ENCODE measurements around the gene SLC2A9.
"Not testable (repeated sequence)": the region's sequence is repeated elsewhere in the genome, so short reads cannot be mapped to it uniquely, and the experiment has no call there.

The SLC2A9 gene

GRCh38 chr4:9997886-9998285, 23.4 kb downstream of the SLC2A9 start:
- no peak for DNase-seq (ENCODE audit: low spot score)

GRCh38 chr4:9996319-9997110, 24.8 kb downstream of the SLC2A9 start:
- DNase-seq (ENCODE audit: low spot score), result no peak

GRCh38 chr4:9994246-9994847, 26.9 kb downstream of the SLC2A9 start:
- DNase-seq (ENCODE audit: low spot score), result no peak

GRCh38 chr4:9989918-9990635, 31.2 kb downstream of the SLC2A9 start:
- DNase-seq (ENCODE audit: low spot score), result no peak

GRCh38 chr4:9988933-9989332, 32.4 kb downstream of the SLC2A9 start:
- DNase-seq (ENCODE audit: low spot score), result no peak

GRCh38 chr4:9988363-9988749, 32.9 kb downstream of the SLC2A9 start:
- no peak for DNase-seq (ENCODE audit: low spot score)

- DNase-seq (ENCODE audit: low spot score), result no peak
Observed at GRCh38 chr4:9987749-9988362, 33.4 kb downstream of the SLC2A9 start.

GRCh38 chr4:9984621-9985020, 36.7 kb downstream of the SLC2A9 start:
- DNase-seq (ENCODE audit: low spot score), result no peak

- DNase-seq (ENCODE audit: low spot score), result no peak
Observed at GRCh38 chr4:9983211-9983610, 38.1 kb downstream of the SLC2A9 start.

- not testable (repeated sequence) for DNase-seq (ENCODE audit: low spot score)
Observed at GRCh38 chr4:9981899-9982298, 39.4 kb downstream of the SLC2A9 start.

GRCh38 chr4:9980898-9981297, 40.4 kb downstream of the SLC2A9 start:
- no peak for DNase-seq (ENCODE audit: low spot score)

GRCh38 chr4:9979101-9979701, 42.1 kb downstream of the SLC2A9 start:
- no peak for DNase-seq (ENCODE audit: low spot score)

GRCh38 chr4:9977518-9978031, 43.7 kb downstream of the SLC2A9 start:
- no peak for DNase-seq (ENCODE audit: low spot score)

GRCh38 chr4:9976781-9977180, 44.5 kb downstream of the SLC2A9 start:
- DNase-seq (ENCODE audit: low spot score), result no peak

- DNase-seq (ENCODE audit: low spot score), result no peak
Observed at GRCh38 chr4:9976293-9976692, 45.0 kb downstream of the SLC2A9 start.

GRCh38 chr4:9971711-9972110, 49.6 kb downstream of the SLC2A9 start:
- DNase-seq (ENCODE audit: low spot score), result no peak

GRCh38 chr4:9970399-9971011, 50.8 kb downstream of the SLC2A9 start:
- DNase-seq (ENCODE audit: low spot score), result no peak

- no peak for DNase-seq (ENCODE audit: low spot score)
Observed at GRCh38 chr4:9969526-9970398, 51.5 kb downstream of the SLC2A9 start.

- no peak for DNase-seq (ENCODE audit: low spot score)
Observed at GRCh38 chr4:9968472-9968871, 52.8 kb downstream of the SLC2A9 start.

GRCh38 chr4:9964879-9965278, 56.4 kb downstream of the SLC2A9 start:
- no peak for DNase-seq (ENCODE audit: low spot score)

GRCh38 chr4:9963328-9963727, 58.0 kb downstream of the SLC2A9 start:
- no peak for DNase-seq (ENCODE audit: low spot score)

Data from LoVo (cell line).